Testis (tissue), 2 donors: ENCODE results near the gene CLDN19.

Experiments used
- CTCF ChIP-seq, 3 experiments: fragments of 450-650 bp in 2 of 3; fragments of 200-600 bp in 1 of 3; sonication (generic) in 1 of 3; IDR thresholded peaks; one replicate each; pipeline ENCODE4 v1.5.1; 2016 to 2019; ENCODE audit warnings: antibody characterized with exemption in 3 of 3, mild to moderate bottlenecking in 2 of 3, moderate library complexity in 1 of 3
- POLR2A ChIP-seq: fragments of 450-650 bp; IDR thresholded peaks from one replicate; pipeline ENCODE4 v1.6.1; 2017; ENCODE audit warnings: antibody characterized with exemption, mild to moderate bottlenecking, moderate library complexity

- TF ChIP-seq CTCF (IDR thresholded peaks at IDR 0.05): no peak
- no peak for TF ChIP-seq POLR2A
Measured at GRCh38 chr1:42776502-42776901, 36.5 kb upstream of the CLDN19 start.
